ENCODE measurements around the gene LAMA5.

Gene LAMA5

GRCh38 chr20:62259294-62259565 is 107.9 kb downstream of the LAMA5 start:
- no peak for DNase-seq (ENCODE audit: low spot score)

All from CD4-positive, alpha-beta T cell treated with Interleukin-15 for 4 hours (primary cell).